ENCODE measurements around the gene NCOA4.
A peak's percentile ranks its signal among the peaks of the same experiment; 100 is the strongest.
"Not testable (repeated sequence)": the region's sequence is repeated elsewhere in the genome, so short reads cannot be mapped to it uniquely, and the experiment has no call there.

The NCOA4 gene

GRCh38 chr10:46052057-46052790 lies 21.8 kb upstream of the NCOA4 start:
- DNase-seq = no peak

- DNase-seq = no peak
These were observed 20.7 kb upstream of the NCOA4 start for GRCh38 chr10:46050941-46051623.

GRCh38 chr10:46049497-46049831 lies 19.0 kb upstream of the NCOA4 start:
- not testable (repeated sequence) for DNase-seq

- DNase-seq = no peak
These were observed 17.7 kb upstream of the NCOA4 start for GRCh38 chr10:46048152-46048551.

- DNase-seq = no peak
These were observed 15.8 kb upstream of the NCOA4 start, which contains the start of gene MSMB for GRCh38 chr10:46046261-46046660. MSMB (minus strand) TSS chr10:46046269; CDS start chr10:46046237, 32 bp downstream.

GRCh38 chr10:46042527-46042926 lies 12.1 kb upstream of the NCOA4 start:
- DNase-seq = no peak

- no peak for DNase-seq
These were observed 9.6 kb upstream of the NCOA4 start for GRCh38 chr10:46040004-46040403.

GRCh38 chr10:46037107-46037825 lies 6.8 kb upstream of the NCOA4 start:
- DNase-seq = no peak

- DNase-seq = no peak
These were observed 5.8 kb upstream of the NCOA4 start for GRCh38 chr10:46035923-46036849.

GRCh38 chr10:46033602-46034011 lies 3.2 kb upstream of the NCOA4 start:
- no peak for DNase-seq

- no peak for DNase-seq
These were observed 1.5 kb upstream of the NCOA4 start for GRCh38 chr10:46031648-46032532.

- DNase-seq = no peak
These were observed 877 bp downstream of the NCOA4 start for GRCh38 chr10:46029461-46030030.

GRCh38 chr10:46028584-46029460 lies 1.6 kb downstream of the NCOA4 start:
- peak; percentile 27 to 69 for DNase-seq

- DNase-seq = no peak
These were observed 4.3 kb downstream of the NCOA4 start for GRCh38 chr10:46026106-46026505.

- no peak for DNase-seq
These were observed 5.0 kb downstream of the NCOA4 start for GRCh38 chr10:46025406-46025805.

GRCh38 chr10:46024948-46025347 lies 5.5 kb downstream of the NCOA4 start:
- DNase-seq = no peak

GRCh38 chr10:46022978-46023702 lies 7.3 kb downstream of the NCOA4 start:
- DNase-seq = peak; percentile 83 to 87

GRCh38 chr10:46020344-46020657 lies 10.1 kb downstream of the NCOA4 start:
- no peak for DNase-seq

- DNase-seq = peak; percentile 14 to 32
These were observed 10.7 kb downstream of the NCOA4 start for GRCh38 chr10:46019569-46020343.
